OCI-LY7 (cell line): ENCODE measurements around the gene CCDC169. TPM values are rescaled to one million over a fixed set of nuclear protein-coding genes. Genes with fewer than 3 reads are reported as not detected.

Source experiments
- BruUV-seq: library from RNA; stranded (reverse); fragments of 400-500 nt; replicated peaks from 2 replicates; lab custom pipeline; 2021; lab: Mats Ljungman, UMichigan
- CTCF ChIA-PET: fragments of 300-600 bp; sonication (Branson Sonifier 250); formaldehyde crosslinking; loops from one replicate; lab custom pipeline; 2022; ENCODE audit warnings: antibody characterized with exemption; ENCODE audit not compliant: unreplicated experiment; lab: Charles Lee
- POLR2A ChIA-PET: fragments of 300-600 bp; sonication (Branson Sonifier 250); formaldehyde crosslinking; loops from one replicate; lab custom pipeline; 2022; ENCODE audit warnings: antibody characterized with exemption; lab: Charles Lee
- DNase-seq: peaks from one replicate; pipeline ENCODE4 v3.0.0-alpha.2; 2015; ENCODE audit warnings: low spot score
- H2AFZ ChIP-seq: fragments of 200-600 bp; sonication (generic), shearing (Covaris generic); 2 replicates; pipeline ENCODE4 v1.6.1; 2014; ENCODE audit warnings: mild to moderate bottlenecking, antibody characterized with exemption, low read length, moderate library complexity
- H3K27ac ChIP-seq: fragments of 200-600 bp; sonication (generic); 2 replicates; pipeline ENCODE4 v1.5.1; 2014; ENCODE audit warnings: mixed run types, low read depth, mild to moderate bottlenecking, moderate library complexity, low read length, inconsistent platforms; ENCODE audit not compliant: poor library complexity, severe bottlenecking
- H3K36me3 ChIP-seq: fragments of 200-600 bp; sonication (generic); 2 replicates; pipeline ENCODE4 v1.6.1; 2014; ENCODE audit warnings: mild to moderate bottlenecking, antibody characterized with exemption, low read length, moderate library complexity, mixed read lengths; ENCODE audit not compliant: insufficient read depth
- H3K4me1 ChIP-seq: fragments of 200-600 bp; sonication (generic); 2 replicates; pipeline ENCODE4 v1.5.1; 2014; ENCODE audit warnings: mild to moderate bottlenecking, low read length; ENCODE audit not compliant: insufficient read depth, poor library complexity, severe bottlenecking
- H3K4me2 ChIP-seq: fragments of 200-600 bp; sonication (generic); 2 replicates; pipeline ENCODE4 v1.6.1; 2014; ENCODE audit warnings: mild to moderate bottlenecking, low read length
- H3K4me3 ChIP-seq: fragments of 200-600 bp; sonication (generic); 2 replicates; pipeline ENCODE4 v1.5.1; 2014; ENCODE audit warnings: mild to moderate bottlenecking, low read depth, low read length; ENCODE audit not compliant: poor library complexity, severe bottlenecking
- H3K79me2 ChIP-seq: fragments of 200-600 bp; sonication (generic); 2 replicates; pipeline ENCODE4 v1.6.1; 2016; ENCODE audit warnings: low read depth, mild to moderate bottlenecking, low read length, moderate library complexity, mixed read lengths; ENCODE audit not compliant: insufficient read depth
- H3K9me2 ChIP-seq: fragments of 200-600 bp; sonication (generic); 2 replicates; pipeline ENCODE4 v1.6.1; 2016; ENCODE audit warnings: mild to moderate bottlenecking, low read length, mixed read lengths; ENCODE audit not compliant: insufficient read depth
- H3K9me3 ChIP-seq: fragments of 200-600 bp; sonication (generic); 2 replicates; pipeline ENCODE4 v1.6.1; 2014; ENCODE audit warnings: mild to moderate bottlenecking, mixed run types, low read length, mixed read lengths
- H4K20me1 ChIP-seq: fragments of 200-600 bp; sonication (generic); 2 replicates; pipeline ENCODE4 v1.6.1; 2014; ENCODE audit warnings: mild to moderate bottlenecking, antibody characterized with exemption, low read length, moderate library complexity, mixed read lengths; ENCODE audit not compliant: insufficient read depth
- EZH2phosphoT487 ChIP-seq: fragments of 200-600 bp; sonication (generic); IDR thresholded peaks from 2 replicates; pipeline ENCODE4 v1.6.1; 2018; ENCODE audit warnings: low read depth, borderline replicate concordance, mild to moderate bottlenecking, mixed run types, antibody characterized with exemption, low read length, moderate library complexity, mixed read lengths
- intact Hi-C: fragments of 100-400 bp; cut with micrococcal nuclease; formaldehyde crosslinking; loops from one replicate; pipeline ENCODE4 v1.10.0; 2022; ENCODE audit not compliant: unreplicated experiment
- total RNA-seq, 2 experiments: library from RNA; depleted of rRNA in 1 of 2; stranded (reverse); fragments of >200 nt in 1 of 2; shearing (Covaris generic) in 1 of 2; gene quantifications; 2 replicates each; pipeline ENCODE4 v1.2.3, GENCODE V29; 2014 to 2022
- TF ChIP-seq, protein P1 (sequence below): fragments of 200-600 bp; sonication (generic); conservative IDR thresholded peaks from 2 replicates; pipeline ENCODE4 v1.5.1; 2014; ENCODE audit warnings: mild to moderate bottlenecking, antibody characterized with exemption, low read length, moderate library complexity, mixed read lengths

Gene CCDC169
- total RNA-seq, 2 experiments from 2014 or later: not detected

GRCh38 chr13:36343766-36344165, 46.2 kb upstream of the CCDC169 start:
- no peaks in the 10 kb centered on the region for H3K79me2 ChIP-seq
- POLR2A ChIA-PET: interaction anchor here (0.7 kb wide), 1 partner anchor 168 kb away, joined by 3 read pairs; no protein-coding TSS in a partner anchor

DNA sequence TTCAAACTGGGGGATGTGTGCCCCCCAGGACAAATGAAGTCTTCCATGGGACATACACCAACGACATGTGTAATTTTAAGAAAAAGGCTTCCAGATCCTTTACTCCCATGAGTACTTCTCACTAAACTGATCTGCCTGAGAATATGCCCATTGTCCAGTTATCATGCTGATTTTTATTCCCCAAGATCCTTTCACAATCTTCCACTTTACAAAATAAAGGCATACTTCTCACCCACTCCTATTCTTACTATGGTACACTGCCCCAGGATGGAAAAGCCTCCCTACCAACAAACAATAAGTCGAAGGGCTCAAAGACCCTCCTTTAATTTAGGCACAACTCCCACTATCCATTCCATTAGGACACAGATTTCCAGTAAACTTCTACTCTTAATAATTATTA, 45.1 kb upstream of the CCDC169 start:
- intact Hi-C loops: no loop called here

More at GRCh38 chr13:36343766-36344165, 46.2 kb upstream of the CCDC169 start:
- no peak for DNase-seq
- Histone ChIP-seq H4K20me1 (no peaks in the 10 kb centered on the region), H3K9me3 (no peaks in the 10 kb centered on the region), H3K4me3 (no peak overlapping the region), H2AFZ (no peak overlapping the region), H3K36me3 (no peaks in the 10 kb centered on the region), H3K4me2 (no peak overlapping the region), H3K9me2 (no peaks in the 10 kb centered on the region), H3K27ac (no peak overlapping the region), H3K4me1 (no peaks in the 10 kb centered on the region)
- intact Hi-C loops: no loop called here
- CTCF ChIA-PET: no interaction called here
- no peak for TF ChIP-seq EZH2phosphoT487
- TF ChIP-seq, protein P1, sequence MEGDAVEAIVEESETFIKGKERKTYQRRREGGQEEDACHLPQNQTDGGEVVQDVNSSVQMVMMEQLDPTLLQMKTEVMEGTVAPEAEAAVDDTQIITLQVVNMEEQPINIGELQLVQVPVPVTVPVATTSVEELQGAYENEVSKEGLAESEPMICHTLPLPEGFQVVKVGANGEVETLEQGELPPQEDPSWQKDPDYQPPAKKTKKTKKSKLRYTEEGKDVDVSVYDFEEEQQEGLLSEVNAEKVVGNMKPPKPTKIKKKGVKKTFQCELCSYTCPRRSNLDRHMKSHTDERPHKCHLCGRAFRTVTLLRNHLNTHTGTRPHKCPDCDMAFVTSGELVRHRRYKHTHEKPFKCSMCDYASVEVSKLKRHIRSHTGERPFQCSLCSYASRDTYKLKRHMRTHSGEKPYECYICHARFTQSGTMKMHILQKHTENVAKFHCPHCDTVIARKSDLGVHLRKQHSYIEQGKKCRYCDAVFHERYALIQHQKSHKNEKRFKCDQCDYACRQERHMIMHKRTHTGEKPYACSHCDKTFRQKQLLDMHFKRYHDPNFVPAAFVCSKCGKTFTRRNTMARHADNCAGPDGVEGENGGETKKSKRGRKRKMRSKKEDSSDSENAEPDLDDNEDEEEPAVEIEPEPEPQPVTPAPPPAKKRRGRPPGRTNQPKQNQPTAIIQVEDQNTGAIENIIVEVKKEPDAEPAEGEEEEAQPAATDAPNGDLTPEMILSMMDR: no peak
- no TSS peak for BruUV-seq

DNA sequence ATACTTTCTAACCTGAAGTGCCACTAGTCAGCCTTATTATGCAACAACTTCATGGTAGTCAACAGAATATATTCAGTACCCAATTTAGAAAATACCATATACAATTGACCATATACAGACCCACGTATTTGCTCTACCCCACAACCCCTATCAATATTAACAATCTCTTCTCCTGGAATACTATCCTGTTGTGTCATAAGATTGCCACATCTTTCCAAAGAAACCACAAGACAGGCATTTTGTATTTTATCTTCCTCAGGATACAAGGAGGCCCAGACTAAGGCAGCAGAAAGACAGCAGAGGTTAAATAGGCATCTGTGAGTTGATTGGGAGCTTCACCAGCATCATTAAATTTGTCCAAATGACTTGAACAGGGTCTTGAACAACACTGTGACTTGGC, 44.1 kb upstream of the CCDC169 start:
- intact Hi-C loops: no loop called here
- TF ChIP-seq, protein P1: no peak
- no peak for TF ChIP-seq EZH2phosphoT487
- no peak overlapping the region for H3K4me3 ChIP-seq
- no peaks in the 10 kb centered on the region for H3K9me2 ChIP-seq
- POLR2A ChIA-PET: no interaction called here
- no peaks in the 10 kb centered on the region for H3K4me1 ChIP-seq
- no peaks in the 10 kb centered on the region for H3K36me3 ChIP-seq
- H2AFZ ChIP-seq: no peak overlapping the region
- no TSS peak for BruUV-seq
- no peak overlapping the region for H3K4me2 ChIP-seq
- no peaks in the 10 kb centered on the region for H3K9me3 ChIP-seq
- CTCF ChIA-PET: no interaction called here
- no peak for DNase-seq
- H3K79me2 ChIP-seq: no peaks in the 10 kb centered on the region
- no peaks in the 10 kb centered on the region for H4K20me1 ChIP-seq
- no peak overlapping the region for H3K27ac ChIP-seq

More for the DNA sequence above, 45.1 kb upstream of the CCDC169 start:
- H3K79me2 ChIP-seq: no peaks in the 10 kb centered on the region
- H4K20me1 ChIP-seq: no peaks in the 10 kb centered on the region
- H3K9me2 ChIP-seq: no peaks in the 10 kb centered on the region
- no TSS peak for BruUV-seq
- H3K27ac ChIP-seq: no peak overlapping the region
- H3K9me3 ChIP-seq: no peaks in the 10 kb centered on the region
- CTCF ChIA-PET: no interaction called here
- POLR2A ChIA-PET: no interaction called here
- no peaks in the 10 kb centered on the region for H3K4me1 ChIP-seq
- H3K4me3 ChIP-seq: no peak overlapping the region
- no peak for DNase-seq
- TF ChIP-seq, protein P1: no peak
- TF ChIP-seq EZH2phosphoT487: no peak
- no peak overlapping the region for H2AFZ ChIP-seq
- H3K4me2 ChIP-seq: no peak overlapping the region
- no peaks in the 10 kb centered on the region for H3K36me3 ChIP-seq
